Measurements from ENCODE around the gene EXO1. TPM values are rescaled to one million over a fixed set of nuclear protein-coding genes. Genes with fewer than 3 reads are reported as not detected.

Gene EXO1
- total and polyA plus RNA-seq, 2 donors (not counting 3 experiments of a cell fraction or from before 2014, with no cell fraction given) = 4.1 to 23.5 TPM

GRCh38 chr1:241837901-241838300 lies 10.1 kb upstream of the EXO1 start:
- intact Hi-C loops (cut with micrococcal nuclease) (no loop called here), dilution Hi-C loops (cut with MboI; ENCODE audit: extremely low pct_ligation_motif_present, low sequenced_read_pairs) (no loop called here)
- FAIRE-seq (no peak), DNase-seq (ENCODE audit: low read depth, low spot score) (no peak)
- Histone ChIP-seq H4K20me1 (replicated peaks; ENCODE audit: control insufficient read depth, extremely low read depth, insufficient read depth, low read length) (no peaks in the 10 kb centered on the region), H2AFZ (ENCODE audit: low read depth, low read length) (no peak overlapping the region), H3K9me3 (replicated peaks; ENCODE audit: control insufficient read depth, insufficient read depth, low read length) (no peaks in the 10 kb centered on the region), H3K27ac (ENCODE audit: insufficient read depth, low read depth, low read length) (no peak overlapping the region), H3K79me2 (ENCODE audit: control insufficient read depth, insufficient read depth, low read length) (no peaks in the 10 kb centered on the region), H3K4me2 (ENCODE audit: insufficient read depth, low read length) (no peak overlapping the region), H3K36me3 (ENCODE audit: control insufficient read depth in 2 of 2, extremely low read depth in 1 of 2, insufficient read depth in 2 of 2, low read length in 2 of 2) (no peaks in the 10 kb centered on the region), H3K9ac (replicated peaks; ENCODE audit: extremely low read depth, insufficient read depth, low read length) (no peak overlapping the region), H3K4me3 (replicated peaks in 1 of 3; ENCODE audit: insufficient read depth in 1 of 3, low read depth in 1 of 3, low read length in 3 of 3) (no peak overlapping the region), H3K9me1 (replicated peaks; ENCODE audit: control insufficient read depth, extremely low read depth, insufficient read depth, low read length) (no peaks in the 10 kb centered on the region), H3K27me3 (ENCODE audit: control insufficient read depth in 2 of 2, insufficient read depth in 2 of 2, low read length in 2 of 2) (peaks cover 4 to 10% of the 10 kb centered on the region in 2 experiments), H3K4me1 (ENCODE audit: control insufficient read depth, extremely low read depth, insufficient read depth, low read length) (peaks cover 18% of the 10 kb centered on the region)
- TF ChIP-seq EZH2 (IDR thresholded peaks at IDR 0.05; ENCODE audit: borderline replicate concordance, low read depth, low read length, severe bottlenecking) = no peak
- no peak for TF ChIP-seq CTCF (IDR thresholded peaks at IDR 0.05; ENCODE audit: extremely low read depth in 1 of 2, insufficient read depth in 1 of 2, low read depth in 1 of 2, low read length in 2 of 2)
- TF ChIP-seq JUN (IDR thresholded peaks at IDR 0.05; ENCODE audit: borderline replicate concordance, insufficient read depth, insufficient read length, low read depth) = no peak
- TF ChIP-seq MAX (IDR thresholded peaks at IDR 0.05; ENCODE audit: insufficient read depth, insufficient read length) = no peak
- TF ChIP-seq POLR2A (IDR thresholded peaks at IDR 0.05; ENCODE audit: low read depth, low read length) = no peak
- no peak for TF ChIP-seq FOS (IDR thresholded peaks at IDR 0.05; ENCODE audit: borderline replicate concordance, insufficient read depth, low read length)
- no peak for TF ChIP-seq MYC (IDR thresholded peaks at IDR 0.05; ENCODE audit: low read depth, low read length)
- no peak for TF ChIP-seq POLR2AphosphoS5 (IDR thresholded peaks at IDR 0.05; ENCODE audit: insufficient read depth, low read depth, low read length)
- TF ChIP-seq GATA2 (IDR thresholded peaks at IDR 0.05; ENCODE audit: insufficient read depth, insufficient read length, low read depth, low read length) = no peak
- BruUV-seq (replicated peaks) = no TSS peak
- POLR2A ChIA-PET = no interaction called here
- CTCF ChIA-PET = interaction anchor here (1.6 kb wide), 1 partner anchor 227 kb away, joined by 5 read pairs; no protein-coding TSS in a partner anchor
